Measurements from ENCODE around the gene SLC2A5. TPM values are rescaled to one million over a fixed set of nuclear protein-coding genes. Genes with fewer than 3 reads are reported as not detected.

SLC2A5 gene
- total and polyA plus RNA-seq, 9 of the 15 experiments (the other 6 are each of a cell fraction or from before 2014, with no cell fraction given): 0.08 TPM; not detected in 8

DNA sequence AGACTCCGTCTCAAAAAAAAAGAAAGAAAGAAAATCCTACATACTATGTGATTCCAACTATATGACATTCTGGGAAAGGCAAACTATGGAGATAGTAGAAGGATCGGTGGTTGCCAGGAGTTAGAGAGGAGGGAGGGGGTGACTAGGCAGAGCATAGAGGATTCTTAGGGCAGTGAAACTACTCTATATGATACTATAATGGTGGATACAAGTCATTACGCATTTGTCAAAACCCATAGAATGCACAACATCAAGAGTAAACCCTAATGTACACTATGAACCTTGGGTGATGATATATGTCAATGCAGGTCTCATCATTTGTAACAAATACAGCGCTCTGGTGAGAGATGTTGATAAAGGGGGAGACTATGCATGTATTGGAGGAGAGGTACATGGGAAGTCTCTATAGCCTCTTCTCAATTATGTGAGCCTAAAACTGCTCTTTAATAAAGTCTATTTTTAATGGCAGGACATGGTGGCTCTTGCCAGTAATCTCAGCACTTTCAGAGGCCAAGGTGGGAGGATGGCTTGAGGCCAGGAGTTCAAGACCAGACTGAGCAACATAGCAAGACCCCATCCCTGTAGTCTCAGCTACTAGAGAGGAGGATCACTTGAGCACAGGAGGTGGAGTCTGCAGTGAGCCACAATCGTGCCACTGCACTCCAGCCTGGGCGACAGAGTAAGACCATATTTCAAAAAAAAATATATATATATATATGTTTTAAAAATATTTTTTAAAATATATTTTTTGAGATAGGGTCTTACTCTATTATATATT is 17.0 kb downstream of the SLC2A5 start (continued):
- no peak for TF ChIP-seq SNIP1 (IDR thresholded peaks at IDR 0.05; ENCODE audit: low read depth)
- no peak for TF ChIP-seq CHCHD3 (CRISPR knock-in tag; IDR thresholded peaks at IDR 0.05)
- TF ChIP-seq, protein P1, sequence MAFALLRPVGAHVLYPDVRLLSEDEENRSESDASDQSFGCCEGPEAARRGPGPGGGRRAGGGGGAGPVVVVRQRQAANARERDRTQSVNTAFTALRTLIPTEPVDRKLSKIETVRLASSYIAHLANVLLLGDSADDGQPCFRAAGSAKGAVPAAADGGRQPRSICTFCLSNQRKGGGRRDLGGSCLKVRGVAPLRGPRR (CRISPR knock-in tag; IDR thresholded peaks at IDR 0.05): no peak
- no peak for TF ChIP-seq GATAD2B (IDR thresholded peaks at IDR 0.05; ENCODE audit: borderline replicate concordance)
- TF ChIP-seq ZNF174 (CRISPR knock-in tag; IDR thresholded peaks at IDR 0.05): no peak
- no peak for TF ChIP-seq ZNF551 (CRISPR knock-in tag; IDR thresholded peaks at IDR 0.05)
- no peak for TF ChIP-seq MCM7 (IDR thresholded peaks at IDR 0.05)

DNA sequence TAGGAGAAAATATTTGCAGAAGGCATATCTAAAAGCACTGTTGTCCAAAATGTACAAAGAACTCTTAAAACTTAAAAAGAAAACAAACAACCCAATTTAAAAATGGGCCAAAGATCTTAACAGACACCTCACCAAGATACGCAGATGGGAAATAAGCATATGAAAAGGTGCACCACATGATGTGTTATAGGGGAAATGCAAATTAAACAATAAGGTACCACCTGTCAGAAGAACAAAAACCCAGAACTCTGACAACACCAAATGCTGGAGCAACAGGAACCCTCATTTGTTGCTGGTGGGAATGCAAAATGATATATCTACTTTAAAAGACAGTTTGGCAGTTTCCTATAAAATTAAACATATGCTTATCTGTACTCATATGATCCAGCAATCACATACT is 18.1 kb downstream of the SLC2A5 start:
- 5% methylated on average over 1 of the region's 1 CpG for whole genome bisulfite sequencing (ENCODE audit: insufficient coverage, low coverage, missing lambda C conversion rate)
- in situ Hi-C loops (cut with MboI): no loop called here
- Histone ChIP-seq H3K79me2 (ENCODE audit: control insufficient read depth, insufficient read depth, low read length) (no peaks in the 10 kb centered on the region), H3K4me2 (ENCODE audit: insufficient read depth, low read length) (no peak overlapping the region), H4K20me1 (replicated peaks; ENCODE audit: control insufficient read depth, insufficient read depth, low read length) (no peaks in the 10 kb centered on the region), H3K27me3 (ENCODE audit: control insufficient read depth in 2 of 2, insufficient read depth in 2 of 2, low read length in 2 of 2) (peaks cover 19 to 29% of the 10 kb centered on the region in 2 experiments), H3K9me1 (ENCODE audit: control insufficient read depth, insufficient read depth, low read length) (no peaks in the 10 kb centered on the region), H3K36me3 (ENCODE audit: control insufficient read depth, insufficient read depth, low read length) (no peaks in the 10 kb centered on the region), H3K4me1 (replicated peaks in 1 of 2; ENCODE audit: control insufficient read depth in 2 of 2, insufficient read depth in 2 of 2, low read length in 2 of 2) (no peaks in the 10 kb centered on the region), H2AFZ (ENCODE audit: low read depth, low read length) (no peak overlapping the region), H3K27ac (ENCODE audit: extremely low read depth, low read depth, low read length) (no peak overlapping the region), H3K9ac (ENCODE audit: insufficient read depth in 1 of 2, low read depth in 2 of 2, low read length in 2 of 2) (no peak overlapping the region), H3K9me3 (replicated peaks; ENCODE audit: control insufficient read depth, insufficient read depth, low read depth, low read length) (no peaks in the 10 kb centered on the region), H3K4me3 (no peak overlapping the region)
- BruUV-seq (replicated peaks): no TSS peak
- FAIRE-seq (no peak), DNase-seq (ENCODE audit: extremely low read depth in 1 of 4, low spot score in 3 of 4) (no peak), ATAC-seq (no peak)
- CTCF ChIA-PET (ENCODE audit: low intra/inter-chr PET ratio): no interaction called here
- intact Hi-C loops (cut with micrococcal nuclease): no loop called here
- POLR2A ChIA-PET: interaction anchor here (0.6 kb wide), 1 partner anchor 45 kb away, joined by 3 read pairs; no protein-coding TSS in a partner anchor
- TF ChIP-seq HEY1 (CRISPR knock-in tag; IDR thresholded peaks at IDR 0.05; ENCODE audit: borderline replicate concordance): no peak
- no peak for TF ChIP-seq FOXA1 (IDR thresholded peaks at IDR 0.05; ENCODE audit: borderline replicate concordance)
- TF ChIP-seq ZNF764 (CRISPR knock-in tag; IDR thresholded peaks at IDR 0.05; ENCODE audit: low read depth): no peak
- no peak for TF ChIP-seq ZNF766 (CRISPR knock-in tag; conservative IDR thresholded peaks at IDR 0.05)
- TF ChIP-seq, protein P2, sequence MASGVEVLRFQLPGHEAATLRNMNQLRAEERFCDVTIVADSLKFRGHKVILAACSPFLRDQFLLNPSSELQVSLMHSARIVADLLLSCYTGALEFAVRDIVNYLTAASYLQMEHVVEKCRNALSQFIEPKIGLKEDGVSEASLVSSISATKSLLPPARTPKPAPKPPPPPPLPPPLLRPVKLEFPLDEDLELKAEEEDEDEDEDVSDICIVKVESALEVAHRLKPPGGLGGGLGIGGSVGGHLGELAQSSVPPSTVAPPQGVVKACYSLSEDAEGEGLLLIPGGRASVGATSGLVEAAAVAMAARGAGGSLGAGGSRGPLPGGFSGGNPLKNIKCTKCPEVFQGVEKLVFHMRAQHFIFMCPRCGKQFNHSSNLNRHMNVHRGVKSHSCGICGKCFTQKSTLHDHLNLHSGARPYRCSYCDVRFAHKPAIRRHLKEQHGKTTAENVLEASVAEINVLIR (CRISPR knock-in tag; IDR thresholded peaks at IDR 0.05): no peak
- TF ChIP-seq, protein P3, sequence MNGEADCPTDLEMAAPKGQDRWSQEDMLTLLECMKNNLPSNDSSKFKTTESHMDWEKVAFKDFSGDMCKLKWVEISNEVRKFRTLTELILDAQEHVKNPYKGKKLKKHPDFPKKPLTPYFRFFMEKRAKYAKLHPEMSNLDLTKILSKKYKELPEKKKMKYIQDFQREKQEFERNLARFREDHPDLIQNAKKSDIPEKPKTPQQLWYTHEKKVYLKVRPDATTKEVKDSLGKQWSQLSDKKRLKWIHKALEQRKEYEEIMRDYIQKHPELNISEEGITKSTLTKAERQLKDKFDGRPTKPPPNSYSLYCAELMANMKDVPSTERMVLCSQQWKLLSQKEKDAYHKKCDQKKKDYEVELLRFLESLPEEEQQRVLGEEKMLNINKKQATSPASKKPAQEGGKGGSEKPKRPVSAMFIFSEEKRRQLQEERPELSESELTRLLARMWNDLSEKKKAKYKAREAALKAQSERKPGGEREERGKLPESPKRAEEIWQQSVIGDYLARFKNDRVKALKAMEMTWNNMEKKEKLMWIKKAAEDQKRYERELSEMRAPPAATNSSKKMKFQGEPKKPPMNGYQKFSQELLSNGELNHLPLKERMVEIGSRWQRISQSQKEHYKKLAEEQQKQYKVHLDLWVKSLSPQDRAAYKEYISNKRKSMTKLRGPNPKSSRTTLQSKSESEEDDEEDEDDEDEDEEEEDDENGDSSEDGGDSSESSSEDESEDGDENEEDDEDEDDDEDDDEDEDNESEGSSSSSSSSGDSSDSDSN (IDR thresholded peaks at IDR 0.05; ENCODE audit: borderline replicate concordance in 1 of 2, low read depth in 2 of 2, low read length in 2 of 2): no peak
- no peak for TF ChIP-seq ATF1 (CRISPR knock-in tag; IDR thresholded peaks at IDR 0.05)
- no peak for TF ChIP-seq ATF1 (tag; IDR thresholded peaks at IDR 0.05)
- TF ChIP-seq OTX1 (CRISPR knock-in tag; IDR thresholded peaks at IDR 0.05): no peak
- TF ChIP-seq CXXC5 (CRISPR knock-in tag; IDR thresholded peaks at IDR 0.05): no peak
- TF ChIP-seq, protein P4, sequence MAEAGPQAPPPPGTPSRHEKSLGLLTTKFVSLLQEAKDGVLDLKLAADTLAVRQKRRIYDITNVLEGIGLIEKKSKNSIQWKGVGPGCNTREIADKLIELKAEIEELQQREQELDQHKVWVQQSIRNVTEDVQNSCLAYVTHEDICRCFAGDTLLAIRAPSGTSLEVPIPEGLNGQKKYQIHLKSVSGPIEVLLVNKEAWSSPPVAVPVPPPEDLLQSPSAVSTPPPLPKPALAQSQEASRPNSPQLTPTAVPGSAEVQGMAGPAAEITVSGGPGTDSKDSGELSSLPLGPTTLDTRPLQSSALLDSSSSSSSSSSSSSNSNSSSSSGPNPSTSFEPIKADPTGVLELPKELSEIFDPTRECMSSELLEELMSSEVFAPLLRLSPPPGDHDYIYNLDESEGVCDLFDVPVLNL (CRISPR knock-in tag; IDR thresholded peaks at IDR 0.05; ENCODE audit: low read depth): no peak
